OCI-LY1 (cell line): ENCODE measurements around the gene TSKS.

Experiments
- CTCF ChIP-seq: fragments of 200-600 bp; sonication (generic), shearing (Covaris generic); IDR thresholded peaks from 2 replicates; pipeline ENCODE4 v1.5.1; 2017; ENCODE audit warnings: mild to moderate bottlenecking, antibody characterized with exemption, low read length, moderate library complexity, mixed read lengths
- EZH2 ChIP-seq: fragments of 200-600 bp; sonication (generic), shearing (Covaris generic); IDR thresholded peaks from 2 replicates; pipeline ENCODE4 v1.8.0; 2017; ENCODE audit warnings: borderline replicate concordance, mixed run types, mild to moderate bottlenecking, antibody characterized with exemption, low read length, moderate library complexity, mixed read lengths

GRCh38 chr19:49788857-49789256 is 25.8 kb upstream of the TSKS start:
- no peak for TF ChIP-seq EZH2
- no peak for TF ChIP-seq CTCF
